HG03378 (cell line): ENCODE data around the gene MAN2C1.
"Not testable (repeated sequence)": the region's sequence is repeated elsewhere in the genome, so short reads cannot be mapped to it uniquely, and the experiment has no call there.

ENCODE experiments used
- ATAC-seq: cut with Tn5 transposase; IDR thresholded peaks from one replicate; pipeline ENCODE4 v1.9.1; 2021; ENCODE audit warnings: mild to moderate bottlenecking, moderate library complexity; ENCODE audit not compliant: unreplicated experiment

MAN2C1 gene

GRCh38 chr15:75347222-75348033 is 21.0 kb downstream of the MAN2C1 start:
- ATAC-seq: no peak

- no peak for ATAC-seq
Measured at GRCh38 chr15:75346796-75347221, 21.6 kb downstream of the MAN2C1 start, which contains the start of gene NEIL1. Gene NEIL1, plus strand, starts transcription at chr15:75347039. Its CDS starts 1,867 bp downstream, at chr15:75348906.

- not testable (repeated sequence) for ATAC-seq
Measured at GRCh38 chr15:75343953-75344352, 24.5 kb downstream of the MAN2C1 start.

- ATAC-seq: no peak
Measured at GRCh38 chr15:75342221-75342620, 26.2 kb downstream of the MAN2C1 start.

GRCh38 chr15:75339531-75340240 is 28.7 kb downstream of the MAN2C1 start:
- ATAC-seq: no peak

- no peak for ATAC-seq
Measured at GRCh38 chr15:75338661-75339240, 29.7 kb downstream of the MAN2C1 start.

GRCh38 chr15:75335705-75336355 is 32.6 kb downstream of the MAN2C1 start, which contains the start of gene COMMD4:
Gene COMMD4, plus strand, starts transcription at chr15:75336063. Its CDS starts 27 bp downstream, at chr15:75336090.
- no peak for ATAC-seq

- no peak for ATAC-seq
Measured at GRCh38 chr15:75335313-75335704, 33.1 kb downstream of the MAN2C1 start.

GRCh38 chr15:75333654-75334419 is 34.6 kb downstream of the MAN2C1 start:
- ATAC-seq: not testable (repeated sequence)

GRCh38 chr15:75332093-75332492 is 36.3 kb downstream of the MAN2C1 start:
- not testable (repeated sequence) for ATAC-seq

GRCh38 chr15:75329571-75329970 is 38.8 kb downstream of the MAN2C1 start:
- no peak for ATAC-seq

GRCh38 chr15:75328493-75329314 is 39.7 kb downstream of the MAN2C1 start:
- no peak for ATAC-seq

GRCh38 chr15:75327491-75327890 is 40.9 kb downstream of the MAN2C1 start:
- ATAC-seq: no peak

GRCh38 chr15:75327005-75327404 is 41.4 kb downstream of the MAN2C1 start:
- no peak for ATAC-seq

GRCh38 chr15:75325922-75326321 is 42.5 kb downstream of the MAN2C1 start:
- no peak for ATAC-seq

- ATAC-seq: no peak
Measured at GRCh38 chr15:75321711-75322110, 46.7 kb downstream of the MAN2C1 start.

- ATAC-seq: not testable (repeated sequence)
Measured at GRCh38 chr15:75319231-75319897, 49.0 kb downstream of the MAN2C1 start.

- no peak for ATAC-seq
Measured at GRCh38 chr15:75314552-75315290, 53.7 kb downstream of the MAN2C1 start.
